GM21423 (cell line): ENCODE data around the gene RNF114.
"Not testable (repeated sequence)": the region's sequence is repeated elsewhere in the genome, so short reads cannot be mapped to it uniquely, and the experiment has no call there.

ENCODE experiments used
- ATAC-seq: cut with Tn5 transposase; IDR thresholded peaks from one replicate; pipeline ENCODE4 v1.9.1; 2021; ENCODE audit warnings: mild to moderate bottlenecking, moderate library complexity; ENCODE audit not compliant: unreplicated experiment

The RNF114 gene

DNA sequence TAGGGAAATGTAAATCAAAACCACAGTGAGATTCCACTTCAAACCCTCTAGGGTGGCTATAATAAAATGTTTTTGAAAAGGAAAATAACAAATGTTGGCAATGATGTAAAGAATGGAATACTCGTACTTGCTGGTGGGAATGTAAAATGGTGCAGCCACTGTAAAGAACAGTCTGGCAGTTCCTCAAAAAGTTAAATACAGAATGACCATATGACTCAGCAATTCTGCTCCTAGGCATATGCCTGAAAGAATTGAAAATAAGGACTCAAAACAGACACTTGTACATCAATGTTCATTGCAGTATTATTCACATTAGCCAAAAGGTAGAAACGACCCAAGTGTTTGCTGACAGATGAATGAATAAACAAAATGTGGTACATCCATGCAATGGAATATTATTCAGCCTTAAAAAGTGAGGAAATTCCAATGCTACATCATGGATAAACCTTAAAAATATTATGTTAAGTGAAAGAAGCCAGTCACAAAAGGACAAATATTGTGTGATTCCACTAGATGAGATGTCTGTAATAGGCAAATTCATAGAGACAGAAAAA lies 10.2 kb upstream of the RNF114 start:
- ATAC-seq = no peak

DNA sequence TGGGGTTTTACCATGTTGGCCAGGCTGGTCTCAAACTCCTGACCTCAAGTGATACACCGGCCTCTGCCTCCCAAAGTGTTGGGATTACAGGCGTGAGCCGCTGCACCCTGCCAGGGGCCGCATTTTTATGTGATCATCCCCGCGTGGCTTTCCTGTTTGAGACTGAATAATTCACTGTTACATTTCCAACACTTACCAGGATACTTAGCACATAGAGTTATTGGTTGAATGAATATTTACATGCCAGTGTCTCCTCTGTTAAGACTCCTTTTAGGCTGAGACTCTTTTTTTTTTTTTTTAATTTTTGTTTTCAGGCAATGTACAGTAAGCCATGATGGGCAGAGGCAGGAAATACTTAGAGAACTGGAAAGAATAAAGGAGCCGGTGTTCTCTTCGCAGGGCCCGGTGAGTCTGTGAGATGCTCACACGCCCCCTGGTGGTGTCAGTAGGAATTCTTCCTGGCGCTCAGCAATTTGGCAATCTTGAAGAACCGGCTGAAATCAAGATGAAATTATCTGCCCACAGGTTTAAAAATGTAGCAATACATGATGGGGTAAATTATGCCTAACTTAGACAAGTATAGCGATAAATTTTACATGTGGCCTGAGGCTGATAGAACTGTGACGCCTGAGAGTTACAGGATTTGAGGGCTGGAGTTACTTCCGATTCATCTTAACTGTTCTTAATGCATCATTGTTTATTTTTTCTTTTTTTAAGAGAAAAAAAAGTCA lies 7.6 kb upstream of the RNF114 start:
- peak; percentile 62 for ATAC-seq

DNA sequence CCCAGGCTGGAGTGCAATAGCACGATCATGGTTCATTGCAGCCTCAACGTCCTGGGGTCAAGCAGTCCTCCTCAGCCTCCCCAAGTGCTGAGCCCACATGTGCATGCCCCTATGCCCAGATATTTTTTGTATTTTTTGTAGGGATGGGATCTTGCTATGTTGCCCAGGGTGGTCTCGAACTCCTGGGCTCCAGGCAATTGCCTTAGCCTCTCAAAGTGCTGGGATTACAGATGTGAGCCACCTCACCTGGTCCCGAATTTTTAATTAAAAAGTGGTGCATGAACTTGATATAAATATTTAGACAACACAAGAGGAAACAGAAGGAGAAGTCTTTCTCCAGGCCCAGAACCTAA lies 7.1 kb upstream of the RNF114 start:
- no peak for ATAC-seq

DNA sequence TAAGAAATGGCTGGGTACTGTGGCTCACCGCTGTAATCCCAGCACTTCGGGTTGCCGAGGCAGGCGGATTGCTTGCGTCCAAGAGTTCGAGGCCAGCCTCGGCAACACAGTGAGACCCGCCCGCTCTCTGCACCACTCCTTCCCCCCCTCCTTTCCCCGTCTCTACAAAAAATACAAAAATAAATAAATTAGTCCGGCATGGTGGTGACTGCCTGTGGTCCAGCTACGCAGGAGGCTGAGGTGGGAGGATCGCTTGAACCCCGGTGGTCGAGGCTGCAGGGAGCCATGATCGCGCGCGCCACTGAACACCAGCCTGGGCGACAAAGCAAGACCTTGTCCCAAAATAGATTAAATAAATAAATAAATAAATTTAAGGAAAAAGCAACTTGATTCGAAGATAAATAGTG lies 448 bp upstream of the RNF114 start:
- no peak for ATAC-seq

DNA sequence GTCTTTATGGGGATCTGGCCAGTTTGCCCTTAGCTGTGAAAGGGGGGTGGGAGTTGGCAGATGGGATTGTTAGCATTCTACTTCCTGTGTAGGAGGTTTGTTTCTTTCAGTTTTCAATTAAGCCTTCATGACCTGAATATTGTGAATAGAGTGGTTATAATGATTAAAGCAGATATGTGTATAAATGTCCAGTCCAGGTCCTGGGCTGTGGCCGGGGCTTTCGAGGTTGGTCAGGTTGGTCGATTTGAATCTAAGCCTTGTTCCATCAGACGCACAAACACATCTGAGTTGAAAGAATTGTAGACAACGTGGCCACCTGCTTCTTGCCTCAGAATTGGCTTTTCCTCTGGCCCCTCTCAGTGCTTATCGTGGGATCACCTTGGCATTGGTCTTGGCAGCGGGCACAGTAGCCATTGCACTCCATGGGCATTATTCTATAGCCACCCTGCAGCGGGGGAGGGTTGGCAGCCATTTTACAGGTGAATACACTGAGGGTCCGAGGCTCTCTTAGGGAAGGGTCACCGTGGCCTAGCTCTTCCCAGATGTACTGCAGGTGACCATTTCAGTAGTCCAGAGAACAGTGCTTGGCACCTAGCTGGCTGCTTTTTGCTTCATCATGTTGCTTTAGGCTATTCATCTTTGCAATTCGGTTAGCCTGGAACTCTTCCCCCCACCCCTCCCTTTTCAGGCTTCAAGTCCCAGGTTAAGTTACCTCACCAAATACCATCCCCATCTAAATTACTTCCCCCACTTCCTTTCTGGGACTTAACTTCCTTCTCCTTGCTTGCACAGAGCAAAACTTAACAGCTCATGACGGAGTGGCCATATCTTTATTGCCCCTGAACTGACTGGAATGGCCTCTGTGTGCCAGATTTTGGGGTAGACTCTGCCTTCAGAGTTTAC lies 1.1 kb downstream of the RNF114 start:
- peak; percentile 6 for ATAC-seq

DNA sequence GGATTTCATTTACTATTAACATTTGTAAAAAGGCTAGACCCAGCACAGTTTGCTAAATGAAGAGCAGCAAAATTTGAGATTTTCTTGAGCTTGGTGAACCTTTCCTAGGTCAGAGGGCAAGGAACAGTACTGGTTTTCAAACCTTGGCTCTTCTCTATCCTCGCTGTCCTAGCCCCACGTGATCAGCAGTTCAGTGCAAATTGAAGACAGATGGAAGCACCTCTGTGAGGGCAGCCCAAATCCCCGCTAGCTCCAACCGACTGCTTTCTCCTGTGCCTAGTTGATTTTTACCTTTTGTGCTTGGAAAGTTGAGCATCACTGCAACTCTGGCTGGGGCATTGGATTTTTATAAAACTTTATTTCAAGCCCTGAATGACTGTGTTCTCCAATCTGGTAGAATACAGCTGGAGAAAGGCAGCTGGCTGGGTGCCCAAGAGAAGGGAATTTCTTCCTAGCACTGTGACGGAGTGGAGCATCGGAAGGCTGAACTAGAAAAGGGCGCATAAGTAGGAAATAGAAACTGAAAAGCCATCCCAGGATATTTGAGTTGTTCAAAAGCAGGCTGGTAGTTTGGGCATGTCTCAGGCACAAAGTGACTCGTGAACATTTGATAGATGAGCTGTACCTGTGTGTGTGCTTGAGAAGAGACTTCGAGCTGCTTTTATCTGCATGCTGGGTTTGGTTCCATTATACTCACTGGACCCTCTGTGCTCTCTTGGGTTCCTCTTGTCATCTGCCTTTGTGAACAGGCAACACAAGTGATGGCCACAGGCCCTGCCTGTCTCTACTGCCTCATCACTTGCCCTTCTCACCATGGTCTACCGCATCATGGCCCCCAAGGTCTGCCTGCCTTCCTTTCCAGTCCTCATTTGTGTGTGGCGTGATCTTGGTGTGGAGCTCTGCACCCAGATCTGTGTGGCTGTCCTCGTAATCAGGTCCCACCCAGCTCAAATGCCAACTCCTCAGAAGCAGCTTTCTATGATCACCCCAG lies 2.3 kb downstream of the RNF114 start:
- ATAC-seq = no peak

DNA sequence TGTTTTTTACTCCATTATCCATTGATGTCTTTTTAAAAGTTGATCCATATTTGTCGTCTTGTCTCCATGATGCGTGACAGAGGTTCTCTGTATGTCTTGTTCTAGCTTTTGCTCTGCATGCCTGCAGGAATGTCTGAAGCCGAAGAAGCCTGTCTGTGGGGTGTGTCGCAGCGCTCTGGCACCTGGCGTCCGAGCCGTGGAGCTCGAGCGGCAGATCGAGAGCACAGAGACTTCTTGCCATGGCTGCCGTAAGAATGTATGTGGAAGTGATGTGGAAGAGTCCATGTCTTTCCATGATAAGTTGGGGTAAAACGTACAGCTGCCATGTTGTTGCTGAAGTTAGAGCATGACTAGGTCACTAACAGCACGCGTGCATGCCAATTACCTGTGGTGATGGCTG lies 5.3 kb downstream of the RNF114 start:
- ATAC-seq = no peak

DNA sequence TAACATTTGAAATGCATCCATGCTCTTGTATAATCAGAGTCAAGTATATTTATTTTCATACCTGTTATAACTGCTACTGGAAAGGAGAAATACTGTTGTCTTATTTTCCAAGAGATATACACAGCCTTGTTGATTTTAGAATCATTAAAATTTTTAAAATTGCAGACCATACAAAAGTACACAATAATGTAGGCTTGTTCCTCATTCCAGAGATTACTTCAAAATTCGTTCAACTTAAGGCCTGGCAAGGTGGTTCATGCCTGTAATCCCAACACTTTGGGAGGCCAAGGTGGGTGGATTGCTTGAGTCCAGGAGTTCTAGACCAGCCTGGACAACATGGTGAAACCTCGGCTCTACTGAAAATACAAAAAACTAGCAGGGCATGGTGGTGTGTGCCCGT lies 6.1 kb downstream of the RNF114 start:
- ATAC-seq = no peak

DNA sequence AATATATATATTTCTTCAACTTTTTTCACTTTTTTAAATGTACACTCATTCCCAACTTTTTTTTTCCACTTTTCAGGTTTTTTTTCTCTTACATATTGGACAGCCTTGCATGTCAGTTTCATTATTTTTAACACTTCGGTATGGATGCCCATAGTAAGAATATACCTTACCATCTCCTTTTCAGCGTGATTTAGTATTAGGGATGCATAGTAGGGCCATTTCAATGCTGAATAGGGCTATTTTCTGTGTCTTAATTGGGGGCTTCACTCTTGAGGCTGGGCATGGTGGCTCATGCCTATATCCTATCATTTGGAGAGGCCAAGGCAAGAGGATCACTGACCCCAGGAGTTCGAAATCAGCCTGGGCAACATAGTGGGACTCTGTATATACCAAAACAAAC lies 6.7 kb downstream of the RNF114 start:
- no peak for ATAC-seq

DNA sequence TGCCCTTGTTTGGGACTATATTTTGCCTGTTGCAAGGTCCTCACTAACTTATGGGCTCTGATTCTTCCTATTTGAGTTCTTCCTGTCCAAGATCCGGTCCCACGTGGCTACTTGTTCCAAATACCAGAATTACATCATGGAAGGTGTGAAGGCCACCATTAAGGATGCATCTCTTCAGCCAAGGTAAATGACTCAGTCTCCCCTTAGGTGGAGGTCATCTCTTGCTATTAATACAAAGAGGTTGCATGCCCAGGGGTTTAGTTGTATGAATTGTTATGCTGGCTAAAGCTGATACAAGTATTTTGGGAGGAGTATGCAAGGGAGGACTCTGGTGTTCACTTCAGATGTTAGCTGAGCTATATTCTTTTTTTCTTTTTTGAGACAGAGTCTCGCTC lies 9.1 kb downstream of the RNF114 start:
- no peak for ATAC-seq

DNA sequence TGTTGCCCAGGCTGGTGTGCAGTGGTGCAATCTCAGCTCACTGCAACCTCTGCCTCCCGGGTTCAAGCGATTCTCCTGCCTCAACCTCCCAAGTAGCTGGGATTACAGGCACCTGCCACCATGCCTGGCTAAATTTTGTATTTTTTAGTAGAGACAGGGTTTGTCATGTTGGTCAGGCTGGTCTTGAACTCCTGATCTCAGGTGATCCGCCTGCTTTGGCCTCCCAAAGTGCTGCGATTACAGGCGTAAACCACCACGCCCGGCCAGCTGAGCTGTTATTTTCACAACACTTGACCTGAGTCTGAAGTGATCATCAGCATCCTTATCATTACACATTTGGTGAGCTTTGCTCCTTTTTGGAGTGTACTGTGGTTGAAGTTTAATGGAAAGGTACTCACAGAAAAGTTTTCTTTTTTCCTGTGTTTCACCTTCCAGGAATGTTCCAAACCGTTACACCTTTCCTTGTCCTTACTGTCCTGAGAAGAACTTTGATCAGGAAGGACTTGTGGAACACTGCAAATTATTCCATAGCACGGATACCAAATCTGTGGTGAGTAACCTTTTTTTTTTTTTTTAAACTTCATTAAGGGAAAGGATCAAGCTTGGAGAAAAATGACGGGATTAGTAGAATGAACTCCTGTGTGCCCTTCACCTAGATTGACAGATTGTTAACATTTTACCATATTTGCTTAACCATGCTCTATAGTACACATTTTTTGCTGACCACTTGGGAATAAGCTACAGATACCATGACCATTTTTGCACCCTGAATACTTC lies 9.7 kb downstream of the RNF114 start:
- ATAC-seq = no peak

DNA sequence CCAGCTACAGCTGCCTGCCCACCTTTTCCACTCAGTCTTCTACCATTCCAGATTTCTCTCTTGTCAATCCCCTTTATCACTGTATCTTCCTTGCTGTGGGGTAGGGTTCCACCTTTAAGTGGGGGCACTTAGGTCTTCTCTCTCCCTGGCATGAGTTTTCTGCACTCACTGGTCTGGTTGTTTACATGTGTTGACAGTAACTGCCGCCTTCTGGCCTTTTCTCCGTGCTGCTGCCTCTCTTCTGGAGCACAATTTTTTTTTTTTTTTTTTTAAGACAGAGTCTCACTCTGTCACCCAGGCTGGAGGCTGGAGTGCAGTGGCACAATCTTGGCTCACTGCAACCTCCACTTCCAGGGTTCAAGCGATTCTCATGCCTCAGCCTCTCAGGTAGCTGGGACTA lies 12.0 kb downstream of the RNF114 start:
- no peak for ATAC-seq

DNA sequence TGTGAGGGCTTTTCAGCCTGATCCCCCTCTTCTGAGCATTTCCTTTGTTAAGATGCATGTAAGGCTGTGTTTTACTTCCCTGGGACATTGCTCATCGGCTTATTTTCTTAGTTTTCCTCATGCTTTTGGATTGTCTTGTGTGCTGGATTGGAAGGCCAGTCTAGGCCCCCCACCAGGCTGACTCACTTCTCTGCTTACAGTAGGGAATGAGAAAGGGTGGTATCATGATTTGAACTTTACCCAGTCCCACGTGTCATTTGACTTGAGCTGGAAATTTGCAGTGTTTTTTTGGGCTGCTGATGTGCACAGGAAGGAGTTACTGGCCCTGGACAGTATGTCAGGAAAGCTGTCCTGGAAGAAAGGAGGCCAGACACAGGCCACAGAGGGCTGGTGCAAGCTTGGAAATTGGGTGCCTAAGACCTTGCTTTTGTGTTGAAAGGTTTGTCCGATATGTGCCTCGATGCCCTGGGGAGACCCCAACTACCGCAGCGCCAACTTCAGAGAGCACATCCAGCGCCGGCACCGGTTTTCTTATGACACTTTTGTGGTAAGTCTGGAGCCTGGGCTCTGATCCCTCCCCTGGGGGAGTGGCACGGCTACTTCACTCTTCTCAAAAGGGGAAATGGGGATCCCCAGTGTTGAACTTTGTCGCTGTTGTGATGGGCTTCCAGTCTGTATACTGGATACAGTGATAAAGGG lies 12.8 kb downstream of the RNF114 start:
- no peak for ATAC-seq

DNA sequence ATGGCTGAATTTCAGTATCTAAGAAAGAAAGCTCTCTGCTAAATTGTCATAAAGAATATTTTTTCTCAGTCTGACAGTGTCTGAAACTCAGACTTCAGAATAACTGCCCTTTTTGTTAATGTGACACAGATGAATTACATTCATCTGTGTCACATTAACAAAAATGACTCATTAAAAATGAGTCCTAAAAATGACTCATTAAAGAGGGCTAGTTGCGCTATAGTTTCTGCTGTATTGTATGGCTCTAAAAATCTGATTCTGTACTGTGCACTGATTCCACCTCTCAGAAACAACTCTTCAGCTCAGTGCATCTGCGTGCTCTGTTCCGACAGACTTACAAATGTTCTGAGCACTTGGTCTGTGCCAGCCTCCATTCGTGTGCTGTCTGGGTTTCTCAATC lies 15.0 kb downstream of the RNF114 start:
- ATAC-seq = no peak

DNA sequence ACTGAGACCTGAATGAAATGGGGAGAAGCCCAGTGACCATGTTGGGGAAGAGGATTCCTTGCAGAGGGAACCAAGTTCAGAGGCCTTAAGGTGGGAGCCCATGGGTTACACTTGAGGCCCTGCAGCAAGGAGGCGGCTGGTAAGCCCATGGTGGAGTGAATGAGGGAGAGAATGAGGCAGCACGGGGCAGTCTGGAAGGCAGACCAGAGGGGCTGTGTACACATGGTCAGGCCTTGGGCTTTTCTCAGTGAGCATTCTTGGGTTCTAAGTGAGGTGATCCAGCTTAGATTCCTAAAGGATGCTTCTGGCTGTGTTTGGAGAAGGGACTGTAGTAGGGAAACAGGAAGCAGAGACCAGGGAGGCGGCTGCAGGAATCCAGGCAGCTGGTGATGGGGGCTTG lies 19.0 kb downstream of the RNF114 start:
- no peak for ATAC-seq

DNA sequence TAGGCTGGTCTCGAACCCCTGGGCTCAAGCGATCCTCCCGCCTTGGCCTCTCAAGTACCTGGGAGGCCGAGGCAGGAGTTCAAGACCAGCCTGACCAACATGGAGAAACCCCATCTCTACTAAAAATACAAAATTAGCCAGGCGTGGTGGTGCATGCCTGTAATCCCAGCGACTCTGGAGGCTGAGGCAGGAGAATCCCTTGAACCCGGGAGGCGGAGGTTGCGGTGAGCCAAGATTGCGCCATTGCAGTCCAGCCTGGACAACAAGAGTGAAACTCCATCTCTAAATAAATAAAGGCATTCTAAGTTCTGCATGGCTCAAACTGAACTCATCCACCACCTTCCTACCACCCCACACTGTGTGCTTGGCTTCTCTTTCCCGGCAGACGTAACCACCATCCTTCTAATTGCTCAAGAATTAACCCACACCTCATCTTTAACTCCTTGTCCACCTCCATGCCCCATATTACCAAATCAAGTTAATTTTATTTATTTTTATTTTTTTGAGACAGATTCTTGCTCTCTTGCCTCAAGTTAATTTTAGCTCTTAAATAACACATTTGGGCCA lies 19.7 kb downstream of the RNF114 start:
- ATAC-seq = not testable (repeated sequence)

DNA sequence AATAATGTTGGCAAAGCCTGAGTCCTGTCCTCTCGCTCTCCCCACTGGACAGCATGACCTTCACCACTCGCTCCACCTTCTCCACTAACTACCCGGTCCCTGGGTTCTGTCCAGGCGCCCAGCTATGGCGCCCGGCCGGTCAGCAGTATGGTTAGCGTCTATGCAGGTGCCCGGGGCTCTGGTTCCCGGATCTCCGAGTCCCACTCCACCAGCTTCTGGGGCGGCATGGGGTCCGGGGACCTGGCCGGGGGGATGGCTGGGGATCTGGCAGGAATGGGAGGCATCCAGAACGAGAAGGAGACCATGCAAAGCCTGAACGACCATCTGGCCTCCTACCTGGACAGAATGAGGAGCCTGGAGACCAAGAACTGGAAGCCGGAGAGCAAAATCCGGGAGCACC lies 20.5 kb downstream of the RNF114 start:
- no peak for ATAC-seq

DNA sequence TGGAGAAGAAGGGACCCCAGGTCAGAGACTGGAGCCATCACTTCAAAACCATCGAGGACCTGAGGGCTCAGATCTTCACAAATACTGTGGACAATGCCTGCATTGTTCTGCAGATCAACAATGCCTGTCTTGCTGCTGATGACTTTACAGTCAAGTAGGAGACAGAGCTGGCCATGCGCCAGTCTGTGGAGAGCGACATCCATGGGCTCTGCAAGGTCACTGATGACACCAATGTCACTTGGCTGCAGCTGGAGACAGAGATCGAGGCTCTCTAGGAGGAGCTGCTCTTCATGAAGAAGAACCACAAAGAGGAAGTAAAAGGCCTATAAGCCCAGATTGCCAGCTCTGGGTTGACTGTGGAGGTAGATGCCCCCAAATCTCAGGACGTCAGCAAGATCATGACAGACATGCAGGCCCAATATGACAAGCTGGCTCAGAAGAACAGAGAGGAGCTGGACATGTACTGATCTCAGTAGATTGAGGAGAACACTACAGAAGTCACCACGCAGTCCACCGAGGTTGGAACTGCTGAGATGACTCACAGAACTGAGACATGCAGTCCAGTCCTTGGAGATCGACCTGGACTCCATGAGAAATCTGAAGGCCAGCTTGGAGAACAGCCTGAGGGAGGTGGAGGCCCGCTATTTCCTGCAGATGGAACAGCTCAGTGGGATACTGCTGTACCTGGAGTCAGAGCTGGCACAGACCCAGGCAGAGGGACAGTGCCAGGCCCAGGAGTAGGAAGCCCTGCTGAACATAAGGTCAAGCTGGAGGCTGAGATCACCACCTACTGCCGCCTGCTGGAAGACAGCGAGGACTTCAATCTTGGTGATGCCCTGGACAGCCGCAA lies 21.1 kb downstream of the RNF114 start:
- ATAC-seq = not testable (repeated sequence)
